HG03175 (cell line): ENCODE measurements around the gene HOMER2.
"Not testable (repeated sequence)": the region's sequence is repeated elsewhere in the genome, so short reads cannot be mapped to it uniquely, and the experiment has no call there.

ENCODE experiments used
- ATAC-seq: cut with Tn5 transposase; IDR thresholded peaks from one replicate; pipeline ENCODE4 v1.9.1; 2021; ENCODE audit warnings: mild to moderate bottlenecking, moderate library complexity; ENCODE audit not compliant: unreplicated experiment

The HOMER2 gene

DNA sequence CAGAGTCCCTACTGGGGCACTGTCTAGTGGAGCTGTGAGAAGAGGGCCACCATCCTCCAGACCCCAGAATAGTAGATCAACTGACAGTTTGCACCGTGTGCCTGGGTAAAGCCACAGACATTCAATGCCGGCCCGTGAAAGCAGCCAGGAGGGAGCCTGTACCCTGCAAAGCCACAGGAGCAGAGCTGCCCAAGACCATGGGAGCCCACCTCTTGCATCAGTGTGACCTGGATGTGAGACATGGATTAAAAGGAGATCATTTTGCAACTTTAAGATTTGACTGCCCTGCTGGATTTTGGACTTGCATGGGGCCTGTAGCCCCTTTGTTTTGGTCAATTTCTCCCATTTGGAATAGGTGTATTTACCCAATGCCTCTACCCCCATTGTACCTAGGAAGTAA, 86.5 kb downstream of the HOMER2 start:
- ATAC-seq = not testable (repeated sequence)

DNA sequence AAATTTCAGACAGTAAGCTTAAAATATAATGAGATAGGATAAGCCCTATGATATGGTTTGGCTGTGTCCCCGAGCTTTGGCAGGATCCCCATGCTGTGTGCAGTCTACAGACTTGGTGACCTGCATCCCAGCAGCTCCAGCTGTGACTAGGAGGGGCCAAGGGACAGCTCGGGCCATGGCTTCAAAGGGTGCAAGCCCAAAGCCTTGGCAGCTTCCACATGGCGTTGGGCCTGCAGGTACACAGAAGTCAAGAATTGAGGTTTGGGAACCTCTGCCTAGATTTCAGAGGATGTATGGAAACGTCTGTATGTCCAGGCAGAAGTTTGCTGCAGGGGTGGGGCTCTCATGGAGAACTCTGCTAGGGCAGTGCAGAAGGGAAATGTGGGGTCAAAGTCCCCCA, 86.9 kb downstream of the HOMER2 start:
- not testable (repeated sequence) for ATAC-seq

DNA sequence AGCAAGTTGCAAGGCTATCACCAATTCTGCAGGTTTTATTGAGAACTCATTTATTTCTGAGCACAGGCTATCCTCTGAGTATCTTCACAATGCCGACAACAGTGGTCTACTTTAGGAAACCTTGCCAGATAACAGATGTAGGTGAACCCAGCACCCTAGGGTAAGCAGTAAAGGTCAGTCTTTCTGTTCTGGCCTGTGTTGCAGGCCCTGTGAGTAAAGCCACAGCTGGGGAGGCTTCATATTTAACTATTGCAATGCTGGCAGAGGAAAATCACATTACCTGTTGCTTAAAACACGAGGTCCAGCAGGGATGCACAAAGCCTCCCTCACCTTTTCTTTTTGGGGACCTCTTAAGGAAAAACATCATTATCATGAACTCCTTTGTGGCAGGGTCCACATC, 87.6 kb downstream of the HOMER2 start:
- no peak for ATAC-seq

DNA sequence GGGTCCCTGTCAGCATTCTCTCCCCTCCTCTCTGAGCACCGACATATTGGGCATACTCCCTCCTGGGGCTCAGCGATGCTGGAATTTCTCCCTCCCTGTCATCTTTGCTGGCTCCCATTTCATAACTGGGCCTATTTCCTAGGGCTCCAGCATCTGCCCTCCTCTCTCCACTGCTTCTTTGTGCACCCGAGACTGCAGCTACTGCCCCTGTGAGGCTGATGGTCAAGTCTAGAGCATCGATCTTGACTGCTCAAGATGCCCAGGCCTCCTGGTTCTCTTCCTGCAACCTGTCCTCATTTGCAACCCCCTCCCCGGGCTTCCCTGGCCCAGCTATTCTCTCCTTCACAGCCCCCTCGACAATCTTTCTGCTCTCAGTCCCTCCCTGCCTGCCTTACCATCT, 89.6 kb downstream of the HOMER2 start:
- no peak for ATAC-seq

DNA sequence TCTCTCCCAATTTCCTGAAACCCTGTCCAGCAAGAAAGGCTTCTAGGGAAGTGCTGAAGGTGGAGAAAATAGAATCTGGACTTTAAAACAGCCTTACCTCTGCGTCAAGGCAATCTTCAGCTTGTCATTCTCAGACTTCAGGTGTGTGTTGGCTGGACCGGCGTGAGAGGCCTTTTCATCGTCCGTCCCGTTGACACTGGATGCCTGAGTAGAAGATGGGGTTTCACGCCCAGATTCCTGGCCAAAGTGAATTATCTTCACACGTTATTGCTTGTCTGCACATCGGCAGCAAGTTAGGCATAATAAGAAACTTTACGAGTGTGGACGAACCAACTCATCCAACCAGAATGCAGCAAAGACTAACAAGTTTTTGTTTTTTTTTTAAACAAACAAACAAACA, 93.6 kb downstream of the HOMER2 start:
- ATAC-seq = no peak

DNA sequence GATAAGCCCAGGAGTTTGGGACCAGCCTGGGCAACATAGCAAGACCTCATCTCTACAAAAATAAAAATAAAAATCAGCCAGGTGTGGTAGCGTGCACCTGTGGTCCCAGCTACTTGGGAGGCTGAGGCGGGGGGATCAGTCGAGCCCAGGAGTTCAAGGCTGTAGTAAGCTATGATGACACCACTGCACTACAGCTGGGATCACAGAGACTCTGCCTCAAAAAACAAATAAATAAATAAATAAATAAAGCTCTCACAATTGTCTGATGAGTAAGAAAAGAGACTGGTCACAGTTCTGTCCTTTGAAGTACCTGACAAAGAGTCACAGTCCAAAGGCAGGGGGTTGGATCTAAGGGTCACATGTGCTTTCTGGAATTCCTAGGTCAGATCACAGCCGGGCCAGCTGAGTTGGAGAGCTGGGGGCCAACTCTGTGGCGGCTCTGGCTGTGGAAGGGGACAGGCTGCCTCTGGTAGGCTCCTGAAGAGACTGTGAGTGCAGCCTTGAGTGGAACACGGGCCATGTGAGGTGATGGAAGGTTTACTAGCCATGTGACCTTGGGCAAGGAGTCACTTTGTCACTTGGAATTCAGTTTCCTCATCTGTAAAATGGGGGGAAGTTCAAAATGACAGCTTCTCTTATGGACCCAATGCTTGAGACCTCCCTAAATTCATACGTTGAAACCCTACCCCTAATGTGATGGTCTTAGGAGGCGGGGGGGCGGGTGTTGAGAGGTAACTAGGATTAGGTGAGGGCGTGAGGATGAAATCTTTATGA, 95.9 kb downstream of the HOMER2 start:
- ATAC-seq = no peak

DNA sequence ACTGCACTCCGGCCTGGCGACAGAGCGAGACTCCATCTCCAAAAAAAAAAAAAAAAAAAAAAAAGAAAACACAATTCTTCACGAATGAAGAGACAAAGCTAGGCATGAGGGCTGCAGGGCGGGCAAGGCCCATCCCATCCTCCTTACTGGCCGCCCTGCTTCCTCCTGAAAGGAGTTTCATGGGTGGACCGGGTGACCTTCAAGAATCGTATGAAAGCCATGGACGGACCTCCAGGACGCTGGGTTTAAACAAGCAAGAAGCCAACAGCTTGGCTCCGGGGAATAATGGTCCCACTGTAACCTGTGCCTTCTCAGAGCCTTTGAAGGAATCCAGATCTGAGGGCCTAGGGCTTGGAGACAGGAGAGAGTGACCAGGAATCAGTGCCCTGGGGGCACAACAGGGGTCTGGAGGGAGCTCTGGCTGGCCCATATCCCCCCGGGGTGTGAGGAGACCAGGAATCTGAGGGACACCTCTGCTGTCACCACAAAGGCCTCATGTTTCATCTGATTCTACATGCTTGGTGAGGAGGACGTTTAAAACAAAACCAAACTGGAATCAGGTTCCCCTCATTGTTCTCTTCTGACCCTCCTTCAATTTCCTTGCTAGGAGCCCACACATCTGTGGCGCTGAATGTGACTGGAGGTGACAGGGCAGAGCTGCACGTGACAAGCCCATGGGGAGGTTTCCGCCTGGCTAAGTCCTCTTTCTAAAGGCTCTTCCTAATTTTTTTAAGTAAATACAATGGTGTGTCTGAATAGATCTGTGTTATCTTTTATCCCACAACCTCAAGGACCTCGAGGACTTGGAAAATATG, 97.0 kb downstream of the HOMER2 start:
- ATAC-seq = no peak

DNA sequence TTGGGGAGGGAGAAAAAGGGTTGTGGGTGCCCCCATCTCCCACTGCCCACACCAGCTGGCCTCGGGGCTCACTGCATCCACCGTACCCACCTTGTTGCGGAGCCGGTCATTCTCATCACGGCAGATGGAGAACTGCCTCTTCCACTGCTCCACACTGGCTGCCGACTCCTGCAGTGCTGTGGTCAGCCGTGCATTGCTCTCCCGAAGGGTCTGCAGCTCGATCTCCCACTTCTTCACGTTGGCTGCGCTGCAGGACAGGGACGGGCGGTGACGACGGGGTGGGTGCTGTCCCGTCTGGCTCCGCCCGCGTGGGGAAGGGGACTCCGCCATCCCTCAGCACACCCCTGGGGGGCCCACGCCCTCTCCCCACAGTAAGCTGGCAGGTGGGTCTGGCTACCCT, 98.0 kb downstream of the HOMER2 start:
- ATAC-seq = no peak

DNA sequence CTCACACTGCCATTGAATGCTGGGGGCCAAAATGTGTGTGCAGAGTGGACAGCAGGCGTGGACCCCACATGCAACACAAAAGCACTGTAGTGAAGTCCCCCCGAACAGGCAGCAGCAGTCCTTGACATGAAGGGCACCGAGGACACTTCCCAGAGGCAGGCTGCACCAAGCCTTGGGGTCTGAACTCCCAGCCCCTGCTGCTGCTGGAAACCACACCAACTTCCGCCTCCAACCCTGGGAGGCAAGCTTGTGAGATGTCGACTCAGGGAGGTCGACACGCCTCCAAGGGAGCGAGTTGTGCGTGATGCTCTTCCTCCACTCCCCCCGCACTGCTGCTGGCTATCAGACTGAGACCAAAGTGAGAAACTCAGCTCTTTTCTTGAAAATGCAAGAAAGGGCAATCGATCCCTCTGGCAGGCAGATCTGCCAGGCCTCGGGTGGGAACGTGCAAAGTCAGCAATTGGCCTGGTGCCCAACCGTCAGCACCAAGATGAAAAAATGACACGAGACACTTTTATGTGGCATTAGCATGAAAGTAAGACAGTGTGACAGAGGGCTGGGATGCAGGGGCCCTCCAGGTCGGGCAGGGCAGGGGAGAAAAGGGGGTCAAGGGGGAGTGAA, 99.5 kb downstream of the HOMER2 start:
- no peak for ATAC-seq

DNA sequence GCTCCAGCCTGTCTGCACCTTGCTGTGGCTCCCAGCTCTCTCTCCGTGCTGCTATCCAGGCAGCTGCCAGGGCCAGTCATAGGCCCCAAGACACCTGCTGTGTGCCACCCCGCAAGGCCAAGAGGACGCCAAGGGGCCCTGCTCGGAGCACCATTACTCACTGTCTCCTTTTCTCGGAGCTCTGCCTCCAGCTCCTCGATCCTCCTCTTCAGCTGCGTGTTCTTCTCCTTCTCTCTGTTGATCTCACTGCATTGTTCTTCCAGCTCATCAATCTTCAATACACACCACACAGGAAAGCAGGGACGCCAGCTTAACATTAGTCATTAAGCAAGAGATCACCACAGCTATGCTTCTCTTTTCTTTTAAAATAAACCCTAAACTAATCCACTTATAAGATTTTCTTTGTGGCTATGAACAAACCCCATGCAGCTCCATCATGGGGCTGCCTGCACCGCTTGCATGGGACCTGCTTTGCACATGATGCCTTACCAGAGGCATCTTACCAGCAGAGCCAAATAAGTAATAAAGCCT, 100.5 kb downstream of the HOMER2 start:
- ATAC-seq = no peak

DNA sequence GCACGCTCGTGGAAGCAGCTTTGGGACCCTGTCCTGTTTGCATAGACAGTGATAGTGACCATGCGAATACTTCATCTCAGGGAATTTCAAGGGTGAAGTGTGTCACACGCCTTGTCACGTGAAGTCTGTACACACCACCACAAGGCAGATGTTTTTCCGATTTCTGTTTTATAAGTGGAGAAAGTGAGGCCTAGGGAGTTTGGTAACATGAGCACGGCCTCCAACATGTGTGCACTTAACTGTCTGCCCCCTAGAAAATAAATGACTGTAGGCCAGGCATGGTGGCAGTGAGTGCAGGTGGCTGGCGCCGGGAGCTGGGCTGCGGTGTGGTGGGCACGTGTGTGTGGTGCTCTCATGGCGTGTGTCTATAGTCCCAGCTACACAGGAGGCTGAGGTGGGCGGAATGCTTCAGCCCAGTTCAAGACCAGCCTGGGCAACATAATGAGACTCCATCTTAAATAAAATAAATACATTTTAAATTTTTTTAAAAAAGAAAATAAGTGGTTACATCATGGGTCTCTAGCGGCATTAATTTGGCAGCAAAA, 101.1 kb downstream of the HOMER2 start:
- ATAC-seq = no peak

DNA sequence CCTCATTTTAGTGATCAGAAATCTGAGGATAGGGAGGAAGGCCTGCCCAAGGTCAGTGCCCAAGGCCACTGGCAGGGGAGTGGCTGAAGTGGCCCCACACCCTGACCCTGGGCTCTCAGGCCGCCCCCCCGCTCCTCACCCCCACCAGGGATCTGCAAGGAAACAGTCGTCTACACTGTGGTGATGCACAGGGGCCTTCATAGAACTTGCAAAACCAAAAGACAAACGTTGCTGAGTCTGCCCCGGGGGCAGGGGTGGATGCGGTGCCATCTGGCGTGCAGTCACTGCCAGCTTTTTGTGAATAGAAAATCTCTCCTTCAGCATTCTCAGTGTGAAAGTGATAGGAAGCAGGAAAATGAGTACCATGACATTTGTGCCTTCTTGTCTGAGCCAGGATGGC, 101.8 kb downstream of the HOMER2 start:
- ATAC-seq = no peak

DNA sequence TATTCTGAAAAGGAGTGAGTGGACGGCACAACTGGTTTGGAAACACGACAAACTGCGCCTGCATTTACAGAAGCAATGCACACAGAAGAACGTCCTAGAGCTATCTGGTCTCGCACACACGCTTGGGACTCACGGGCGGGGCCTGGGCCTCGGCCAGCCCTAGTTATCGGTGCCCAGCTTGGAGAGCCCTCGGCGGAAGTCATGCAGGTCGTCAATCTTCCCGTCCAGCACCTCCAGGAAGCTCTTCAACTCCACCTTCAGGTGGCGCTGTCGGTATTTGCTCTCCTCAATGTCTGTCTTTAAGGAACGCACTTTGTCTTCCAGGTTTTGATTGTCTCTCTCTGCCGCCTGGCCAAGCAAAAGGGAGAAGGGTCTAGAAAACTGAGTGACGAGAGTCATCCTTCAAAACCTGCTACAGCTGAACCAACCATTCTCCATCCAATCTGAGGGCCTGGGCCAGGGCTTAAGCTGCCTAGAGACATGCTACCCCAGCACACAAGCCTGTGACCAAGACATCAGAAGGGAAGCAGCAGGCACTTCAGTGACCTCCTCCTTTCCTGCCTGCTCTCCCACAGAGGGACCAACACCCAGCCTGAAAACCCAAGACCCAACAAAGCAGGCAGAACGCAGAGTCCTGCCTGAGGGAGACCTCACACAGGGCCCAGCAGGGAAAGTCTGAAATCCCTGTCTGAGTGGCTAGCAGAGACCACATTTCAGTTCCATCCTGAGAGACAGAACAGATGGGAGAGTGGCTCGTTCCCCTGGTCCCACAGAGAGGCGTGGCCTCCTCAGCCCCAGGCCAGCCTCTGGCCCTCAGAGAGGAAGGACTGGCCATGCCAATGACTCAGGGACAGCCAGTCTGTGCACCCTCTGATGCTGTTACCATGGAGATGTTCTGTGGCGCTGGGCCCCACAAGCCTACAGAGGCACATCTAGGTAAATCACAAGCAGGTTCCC, 102.7 kb downstream of the HOMER2 start:
- peak; percentile 49 for ATAC-seq

DNA sequence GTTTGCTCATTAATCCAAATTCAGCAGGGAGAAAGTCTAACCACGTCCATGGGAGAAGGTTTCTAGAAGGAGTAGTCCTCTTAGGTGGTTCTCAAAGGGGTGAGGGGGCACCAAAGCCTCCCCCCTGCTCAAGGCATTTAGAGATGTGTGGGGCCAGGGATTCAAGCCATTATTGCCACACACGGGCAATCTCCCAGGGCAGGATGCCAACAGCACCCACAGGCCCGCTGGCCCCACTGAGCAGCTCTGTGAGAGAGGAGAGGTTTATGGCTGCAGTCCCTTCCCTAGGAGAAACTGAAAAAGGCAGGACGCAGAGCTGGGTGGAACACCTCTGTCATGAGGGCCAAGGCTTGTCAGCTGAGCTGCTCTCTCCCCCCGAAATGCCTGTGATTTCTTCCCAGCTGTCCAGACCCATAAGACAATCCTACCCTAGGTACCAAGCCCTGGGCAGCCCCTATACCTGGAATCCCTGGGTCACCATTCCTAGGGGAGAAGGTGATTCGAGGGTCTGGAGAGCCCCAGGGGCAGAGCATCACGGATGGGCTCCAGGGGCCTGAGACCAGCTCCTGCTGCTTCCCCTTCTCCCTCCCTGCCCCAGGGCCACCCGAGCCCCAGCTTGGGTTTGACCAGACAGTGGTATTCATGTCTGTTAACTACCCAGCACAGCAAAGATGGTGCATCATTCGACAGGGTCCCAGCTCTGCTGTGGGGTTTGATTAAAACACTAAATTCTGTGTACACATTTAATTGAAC, 104.1 kb downstream of the HOMER2 start:
- no peak for ATAC-seq

DNA sequence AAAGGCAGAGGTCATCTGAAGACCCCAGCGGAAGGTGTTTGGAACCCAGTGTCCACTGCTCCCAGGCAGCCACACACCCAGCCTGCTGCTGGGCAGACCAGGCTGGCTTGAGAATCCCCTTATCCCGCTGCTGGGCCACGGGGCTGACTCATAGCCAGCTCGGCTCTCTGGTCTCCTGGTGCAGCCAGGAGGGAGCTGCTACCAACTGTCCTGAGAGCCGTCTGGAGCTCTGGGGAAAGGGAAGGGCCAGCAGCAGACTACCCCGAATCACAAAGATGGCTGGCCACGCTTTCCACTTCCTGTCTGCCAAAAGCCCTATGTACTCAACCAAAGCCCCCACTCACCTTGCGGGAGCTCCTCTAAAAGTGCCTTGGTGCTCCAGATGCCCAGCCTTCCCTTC, 104.8 kb downstream of the HOMER2 start:
- no peak for ATAC-seq

DNA sequence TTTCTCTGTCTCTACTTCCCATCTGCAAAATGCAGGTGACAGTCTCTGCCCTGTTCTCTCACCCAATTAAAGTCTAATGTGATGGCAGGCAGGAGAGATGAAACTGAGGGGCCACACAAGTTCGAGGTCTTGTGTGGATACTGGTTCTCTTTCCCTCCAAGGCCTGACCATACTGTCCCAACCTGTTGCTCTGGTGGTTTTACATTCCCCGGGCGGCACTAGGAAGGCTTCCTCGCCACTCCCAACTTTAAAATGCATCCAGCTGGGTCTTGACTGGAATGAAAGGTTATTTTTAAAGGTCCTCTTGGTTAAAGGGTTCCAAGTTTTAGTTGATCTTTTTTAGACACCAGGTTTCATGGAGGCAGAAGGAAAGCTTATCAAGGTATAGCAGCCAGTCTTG, 105.9 kb downstream of the HOMER2 start:
- ATAC-seq = no peak

DNA sequence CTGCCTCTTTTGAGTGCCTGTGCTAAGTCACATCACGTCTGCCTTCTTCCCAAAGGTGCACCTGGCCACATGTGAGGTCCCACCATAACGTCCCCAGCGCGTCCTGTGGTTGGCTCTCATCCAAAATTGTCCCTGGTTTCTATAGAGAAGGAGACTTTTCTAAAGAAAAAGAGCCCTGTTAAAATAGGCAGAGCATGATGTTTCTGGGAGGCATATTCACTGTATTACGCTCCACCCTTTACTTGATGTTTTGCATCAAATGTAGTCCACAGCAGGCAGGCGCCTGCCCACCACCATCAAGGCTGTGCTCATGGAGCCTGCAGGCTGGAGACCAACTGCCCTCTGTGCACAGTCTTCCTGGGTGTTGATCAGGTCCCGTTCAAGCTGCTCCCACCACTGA, 106.8 kb downstream of the HOMER2 start:
- ATAC-seq = no peak

DNA sequence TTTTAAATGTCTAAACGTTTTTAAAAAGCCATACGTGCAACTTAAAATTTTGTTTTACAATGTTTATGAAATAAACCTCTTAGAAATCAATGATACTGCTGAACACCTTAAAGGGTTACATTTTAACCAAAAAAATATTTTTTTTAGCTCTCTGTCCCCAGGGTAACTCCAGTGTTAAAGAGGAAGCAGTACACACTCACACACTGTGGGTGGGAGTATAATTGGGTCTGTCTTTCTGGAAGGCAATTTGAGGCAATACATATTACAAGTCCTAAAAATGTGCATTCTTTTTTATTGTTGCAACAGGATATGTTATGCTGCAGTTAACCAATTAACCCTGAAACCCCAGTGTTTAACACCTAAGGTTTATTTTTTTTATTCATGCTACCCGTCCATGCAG, 109.0 kb downstream of the HOMER2 start:
- ATAC-seq = no peak

DNA sequence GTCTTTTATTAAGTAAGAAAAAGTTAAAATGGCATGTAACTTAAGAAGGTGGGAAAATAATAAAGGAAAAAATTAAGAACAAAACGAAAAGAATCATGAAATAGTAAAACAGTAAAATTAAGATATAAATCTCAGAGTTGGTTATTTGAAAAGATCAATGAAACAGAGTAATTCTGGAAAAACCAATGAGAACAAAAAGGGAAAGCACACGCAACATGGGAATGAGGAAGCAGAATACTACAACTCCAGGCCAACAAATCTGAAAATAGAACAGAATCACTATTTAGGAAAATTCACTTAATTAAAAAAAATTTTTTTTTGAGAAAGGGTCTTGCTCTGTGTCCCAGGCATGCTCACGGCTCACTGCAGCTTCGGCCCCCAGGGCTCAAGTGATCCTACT, 112.4 kb downstream of the HOMER2 start:
- no peak for ATAC-seq

DNA sequence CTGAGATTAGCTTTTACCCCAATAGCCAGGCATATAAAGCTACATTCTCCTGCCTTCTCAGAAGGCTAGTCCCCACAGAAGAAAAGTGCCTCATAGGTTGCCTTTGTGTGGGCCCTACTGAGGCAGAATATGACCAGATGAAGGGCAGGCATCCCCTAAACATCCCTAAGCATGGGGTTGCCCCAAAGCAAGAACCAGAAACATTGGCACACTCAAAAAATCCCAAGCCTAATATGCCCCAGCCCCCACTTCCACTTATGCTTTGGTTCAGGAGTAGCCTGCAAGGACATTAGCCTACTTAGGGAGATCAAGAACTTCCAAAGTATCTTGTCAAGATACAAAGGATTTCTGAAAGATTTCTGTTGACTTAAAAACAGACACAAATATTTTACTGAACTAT, 113.4 kb downstream of the HOMER2 start:
- no peak for ATAC-seq
